HepG2 (cell line): ENCODE measurements around the gene SLC6A7. TPM values are rescaled to one million over a fixed set of nuclear protein-coding genes. Genes with fewer than 3 reads are reported as not detected.

Source experiments
- ATAC-seq: fragments of 200-7000 bp; cut with Tn5 transposase; 3 replicates; pipeline ENCODE4 v1.9.1; 2020; ENCODE audit warnings: mild to moderate bottlenecking, moderate library complexity
- BruUV-seq: library from RNA; stranded (reverse); fragments of 400-500 nt; replicated peaks from 2 replicates; lab custom pipeline; 2021; lab: Mats Ljungman, UMichigan
- CTCF ChIA-PET: fragments of 300-600 bp; formaldehyde crosslinking; extraction: SDS; loops from one replicate; lab custom pipeline; 2021; ENCODE audit warnings: low total read pairs, inconsistent platforms, low intra/inter-chr PET ratio; lab: Yijun Ruan, JAX
- POLR2A ChIA-PET: fragments of 350-600 bp; sonication (Branson Sonifier 250); formaldehyde crosslinking; loops from one replicate; lab custom pipeline; 2020; ENCODE audit warnings: antibody characterized with exemption, inconsistent platforms; lab: Yijun Ruan, JAX
- DNase-seq: peaks from one replicate; pipeline ENCODE4 v3.0.0-alpha.2; 2015; ENCODE audit warnings: low spot score
- FAIRE-seq: peaks from 3 replicates; lab custom pipeline; 2011; peaks lifted over from hg19 to GRCh38; lab: Jason Lieb, UNC
- H2AFZ ChIP-seq: one replicate; pipeline ENCODE4 v1.6.1; 2011; ENCODE audit warnings: low read length, inconsistent platforms
- H3K27ac ChIP-seq: fragments of 300-600 bp; 3 replicates; pipeline ENCODE4 v1.8.0; 2011; ENCODE audit warnings: mixed run types, mild to moderate bottlenecking, mixed read lengths, low read length, inconsistent platforms; ENCODE audit not compliant: insufficient read depth; ENCODE audit errors: extremely low read length
- H3K27me3 ChIP-seq, 2 experiments: fragments of 200-600 bp in 1 of 2; 2 replicates in 1 of 2; 3 replicates in 1 of 2; pipeline versions ENCODE4 v1.6.0 to v1.8.0; 2011; ENCODE audit warnings: low read length in 2 of 2, mild to moderate bottlenecking in 2 of 2, moderate library complexity in 2 of 2, inconsistent platforms in 1 of 2; ENCODE audit not compliant: insufficient read depth in 2 of 2, control insufficient read depth in 1 of 2
- H3K36me3 ChIP-seq, 2 experiments: fragments of 200-600 bp in 1 of 2; replicated peaks in 1 of 2; 2 replicates in 1 of 2; 3 replicates in 1 of 2; pipeline versions ENCODE4 v1.5.1 to v1.8.0; 2011; ENCODE audit warnings: low read length in 2 of 2, inconsistent platforms in 1 of 2; ENCODE audit not compliant: insufficient read depth in 2 of 2, control insufficient read depth in 1 of 2
- H3K4me1 ChIP-seq: 2 replicates; pipeline ENCODE4 v1.5.1; 2012; ENCODE audit warnings: low read length, inconsistent platforms; ENCODE audit not compliant: insufficient read depth
- H3K4me2 ChIP-seq: 2 replicates; pipeline ENCODE4 v1.6.0; 2011; ENCODE audit warnings: low read depth, low read length, inconsistent platforms
- H3K4me3 ChIP-seq, 3 experiments: fragments of 200-600 bp in 1 of 3; sonication (generic), shearing (Covaris generic) in 1 of 3; replicated peaks in 1 of 3; 2 replicates each; pipeline ENCODE4 v1.5.1; 2011 to 2016; ENCODE audit warnings: low read length in 3 of 3, inconsistent platforms in 2 of 3, low read depth in 2 of 3, mild to moderate bottlenecking in 2 of 3, control low read depth in 1 of 3, mixed read lengths in 1 of 3; ENCODE audit not compliant: insufficient read depth in 1 of 3
- H3K79me2 ChIP-seq: one replicate; pipeline ENCODE4 v1.6.1; 2011; ENCODE audit warnings: low read length, inconsistent platforms; ENCODE audit not compliant: insufficient read depth
- H3K9ac ChIP-seq: 2 replicates; pipeline ENCODE4 v1.6.0; 2011; ENCODE audit warnings: mild to moderate bottlenecking, low read depth, low read length, inconsistent platforms; ENCODE audit not compliant: insufficient read depth
- H3K9me3 ChIP-seq: 2 replicates; pipeline ENCODE4 v1.5.1; 2012; ENCODE audit warnings: mild to moderate bottlenecking, low read length
- H4K20me1 ChIP-seq: 2 replicates; pipeline ENCODE4 v1.6.0; 2011; ENCODE audit warnings: inconsistent platforms, mild to moderate bottlenecking, low read length, moderate library complexity; ENCODE audit not compliant: insufficient read depth
- AGO2 ChIP-seq: fragments of 200-400 bp; formaldehyde crosslinking; optimal IDR thresholded peaks from 2 replicates; pipeline ENCODE3; 2017; ENCODE audit warnings: mild to moderate bottlenecking, low read depth, low read length, moderate library complexity
- AHDC1 ChIP-seq: sonication (generic); formaldehyde crosslinking; IDR thresholded peaks from 2 replicates; pipeline ENCODE4 v1.5.1; 2020; ENCODE audit warnings: mild to moderate bottlenecking, missing genetic modification reagents, borderline replicate concordance
- CTCF ChIP-seq: sonication (generic); formaldehyde crosslinking; IDR thresholded peaks from 2 replicates; pipeline ENCODE4 v1.5.0; 2020; ENCODE audit warnings: mild to moderate bottlenecking, missing genetic modification reagents, moderate library complexity
- NR2F6 ChIP-seq, 2 experiments: IDR thresholded peaks; 2 replicates each; pipeline ENCODE4 v1.6.1; 2016; ENCODE audit warnings: antibody characterized with exemption in 1 of 2, mild to moderate bottlenecking in 1 of 2
- SMARCE1 ChIP-seq: fragments of 450-650 bp; IDR thresholded peaks from 2 replicates; pipeline ENCODE4 v1.6.1; 2017; ENCODE audit warnings: borderline replicate concordance
- STAG1 ChIP-seq: sonication (generic); formaldehyde crosslinking; IDR thresholded peaks from 2 replicates; pipeline ENCODE4 v1.4.0; 2020; ENCODE audit warnings: missing genetic modification reagents
- TFAP4 ChIP-seq: sonication (generic); IDR thresholded peaks from 2 replicates; pipeline ENCODE4 v1.6.1; 2016; ENCODE audit warnings: low read depth, borderline replicate concordance
- XBP1 ChIP-seq: sonication (generic); formaldehyde crosslinking; IDR thresholded peaks from 2 replicates; pipeline ENCODE4 v1.5.0; 2020; ENCODE audit warnings: missing genetic modification reagents
- XRCC5 ChIP-seq: fragments of 200-400 bp; formaldehyde crosslinking; optimal IDR thresholded peaks from 2 replicates; pipeline ENCODE3; 2017; ENCODE audit warnings: mild to moderate bottlenecking, low read length
- ZBED4 ChIP-seq: sonication (generic); formaldehyde crosslinking; IDR thresholded peaks from 2 replicates; pipeline ENCODE4 v1.4.0; 2020; ENCODE audit warnings: missing genetic modification reagents, borderline replicate concordance
- WGBS: methylation state at CpG from one replicate; pipeline ENCODE4 v1.1.6; 2017; ENCODE audit warnings: low lambda C conversion rate; 5-methylcytosine and 5-hydroxymethylcytosine counted together
- in situ Hi-C: cut with HindIII; loops from 2 replicates; pipeline ENCODE4 v1.10.0; 2017; ENCODE audit warnings: low pct_unique_long_range_greater_than_20kb; ENCODE audit not compliant: extremely low pct_ligation_motif_present
- intact Hi-C: fragments of 100-400 bp; cut with micrococcal nuclease; formaldehyde crosslinking; loops from one replicate; pipeline ENCODE4 v1.10.0; 2022; ENCODE audit not compliant: unreplicated experiment
- polyA plus RNA-seq, 8 experiments: library from polyadenylated mRNA; depleted of rRNA in 3 of 8; stranded (reverse) in 7 of 8; unstranded in 1 of 8; fragments of >200 nt; fragmentation: Illumina TruSeq in 4 of 8; extraction: Trizol in 4 of 8; gene quantifications; 2 replicates each; pipeline versions ENCODE4 v1.2.1 to v1.2.3, GENCODE V29; 2011 to 2016; ENCODE audit warnings: low read depth in 4 of 8, missing spikeins in 1 of 8, mixed read lengths in 1 of 8; ENCODE audit not compliant: insufficient read depth in 1 of 8
- total RNA-seq, 5 experiments: library from RNA; depleted of rRNA; stranded (reverse); fragments of >200 nt; fragmentation: Illumina TruSeq; extraction: Trizol; gene quantifications; 2 replicates each; pipeline ENCODE4 v1.2.3, GENCODE V29; 2016; ENCODE audit warnings: low read depth in 1 of 5

SLC6A7 gene
- total and polyA plus RNA-seq, 2 of the 13 experiments (the other 11 are each of a cell fraction or from before 2014, with no cell fraction given), result not detected

GRCh38 chr5:150175076-150175475 lies 14.8 kb upstream of the SLC6A7 start (continued):
- no peak for TF ChIP-seq AHDC1
- no peak for TF ChIP-seq SMARCE1

- peaks cover 6% of the 10 kb centered on the region for H3K4me1 ChIP-seq
- DNase-seq (peak; percentile 62), ATAC-seq (peak; percentile 96), FAIRE-seq (peak; percentile 65)
- CTCF ChIA-PET, result interaction anchor here (1.2 to 2.4 kb wide), 4 partner anchors 14 to 45 kb away, joined by 5 to 30 read pairs (median 8); no protein-coding TSS in a partner anchor
- no peaks in the 10 kb centered on the region for H3K79me2 ChIP-seq
- no peak overlapping the region for H3K4me3 ChIP-seq
- peaks cover 0 to 28% of the 10 kb centered on the region in 2 experiments; a peak in 3 of 5 replicates for H3K27me3 ChIP-seq
- no peak overlapping the region for H3K9ac ChIP-seq
- WGBS, result 10% methylated on average over 5 of the region's 5 CpGs
- no peak overlapping the region for H3K27ac ChIP-seq
- no peaks in the 10 kb centered on the region for H3K9me3 ChIP-seq
- H3K36me3 ChIP-seq, result no peaks in the 10 kb centered on the region
- POLR2A ChIA-PET, result interaction anchor here (1.2 to 1.8 kb wide), 2 partner anchors 12 to 32 kb away, joined by 4 to 5 read pairs; no protein-coding TSS in a partner anchor
- in situ Hi-C loops, result loop anchor here (5.0 kb wide), 1 partner anchor 48 kb away; no protein-coding TSS in a partner anchor
- BruUV-seq, result no TSS peak
- intact Hi-C loops, result loop anchor here (1.0 kb wide), 2 partner anchors 43 to 45 kb away; no protein-coding TSS in a partner anchor
- H3K4me2 ChIP-seq, result no peak overlapping the region
- H2AFZ ChIP-seq, result no peak overlapping the region
- H4K20me1 ChIP-seq, result no peaks in the 10 kb centered on the region
- TF ChIP-seq XRCC5, result peak; percentile 75
- TF ChIP-seq CTCF (CRISPR knock-in tag), result peak; percentile 84
- no peak for TF ChIP-seq XBP1 (CRISPR knock-in tag)
- no peak for TF ChIP-seq AGO2
- peak; percentile 48; the same call in 1 of the 2 replicates for TF ChIP-seq TFAP4
- peak; percentile 42; the same call in 1 of the 2 replicates for TF ChIP-seq ZBED4
- TF ChIP-seq NR2F6 (IDR thresholded peaks at IDR 0.05), result no peak
- TF ChIP-seq NR2F6 (CRISPR knock-in tag; IDR thresholded peaks at IDR 0.05), result peak; percentile 60; the same call in 1 of the 2 replicates
- peak; percentile 71 for TF ChIP-seq STAG1
Observed at GRCh38 chr5:150175536-150175935, 14.3 kb upstream of the SLC6A7 start.
